Stimulated activated CD8-positive, alpha-beta memory T cell treated with anti-CD3 and anti-CD28 coated beads, Interleukin-7, amount 100 ng/mL, for 4 hours (primary cell): ENCODE data around the gene ITGB2.
A peak's percentile ranks its signal among the peaks of the same experiment; 100 is the strongest.
"Not testable (repeated sequence)": the region's sequence is repeated elsewhere in the genome, so short reads cannot be mapped to it uniquely, and the experiment has no call there.

Experiments
- DNase-seq, 2 donors: peaks; one replicate each; pipeline ENCODE4 v3.0.0-alpha.2; 2020; ENCODE audit warnings: low read depth in 2 of 2

ITGB2 gene

GRCh38 chr21:44940116-44940631, 19.5 kb upstream of the ITGB2 start:
- no peak for DNase-seq

- peak; percentile 41 to 78 for DNase-seq
Measured at GRCh38 chr21:44939532-44940115, 18.9 kb upstream of the ITGB2 start, which contains the start of gene SLX9. Gene SLX9 (plus strand): TSS chr21:44940029. CDS start chr21:44940058, 29 bp downstream.

- DNase-seq: no peak
Measured at GRCh38 chr21:44938772-44939531, 18.3 kb upstream of the ITGB2 start.

DNA sequence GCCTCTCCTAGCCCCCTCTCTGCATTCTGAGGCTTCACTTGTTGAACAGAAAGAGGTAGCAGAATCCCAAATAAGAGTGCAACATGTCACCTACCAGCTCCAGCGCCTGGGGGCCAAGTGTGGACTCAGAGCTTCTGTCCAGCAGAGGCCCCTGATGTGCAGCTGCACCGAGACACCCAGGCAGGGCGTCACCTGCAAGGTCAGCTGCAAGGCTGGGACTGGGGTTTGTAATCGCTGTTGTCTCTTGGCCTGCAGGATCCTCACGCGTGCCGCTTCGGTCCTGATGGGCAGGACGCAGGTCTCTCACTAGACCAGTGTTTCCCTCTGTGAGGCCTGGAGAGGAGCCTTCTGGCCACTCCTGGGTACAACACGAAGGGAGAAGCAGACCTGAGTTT, 14.8 kb upstream of the ITGB2 start:
- DNase-seq: no peak

DNA sequence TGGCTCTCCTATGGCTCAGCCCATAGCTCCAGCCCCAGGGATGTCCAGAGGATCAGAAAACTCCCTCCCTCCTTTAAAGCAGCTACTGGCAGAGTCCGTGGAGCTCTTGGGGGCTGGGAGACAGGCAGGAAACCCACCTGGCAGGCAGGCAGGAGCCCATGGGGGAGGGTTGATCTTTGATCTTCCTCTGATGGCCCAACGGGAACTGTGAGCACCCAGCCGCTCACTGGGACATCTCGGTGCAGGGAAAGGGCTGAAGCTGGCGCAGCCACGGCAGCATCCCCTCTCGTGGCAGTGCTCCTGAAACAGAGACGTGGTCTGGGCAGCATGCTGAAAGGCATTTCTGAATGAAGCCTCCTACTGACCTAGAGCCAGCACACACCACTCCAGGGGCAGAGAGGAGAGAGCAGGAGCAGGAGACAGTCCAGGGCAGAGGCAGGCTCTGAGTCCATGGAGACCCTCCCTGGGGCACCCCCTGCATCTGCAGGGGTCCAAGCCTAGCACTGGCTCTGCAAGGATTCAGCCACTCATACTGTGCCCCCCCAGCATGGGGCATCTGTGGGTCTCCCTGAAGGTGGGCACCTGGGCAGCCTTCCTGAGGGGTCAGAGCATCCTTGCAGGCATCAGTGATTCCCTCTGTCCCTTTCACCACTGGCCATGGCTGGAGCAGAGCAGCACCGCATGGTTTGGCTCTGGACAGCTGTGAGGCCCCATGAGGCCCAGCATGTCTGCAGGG, 14.3 kb upstream of the ITGB2 start:
- DNase-seq: no peak

DNA sequence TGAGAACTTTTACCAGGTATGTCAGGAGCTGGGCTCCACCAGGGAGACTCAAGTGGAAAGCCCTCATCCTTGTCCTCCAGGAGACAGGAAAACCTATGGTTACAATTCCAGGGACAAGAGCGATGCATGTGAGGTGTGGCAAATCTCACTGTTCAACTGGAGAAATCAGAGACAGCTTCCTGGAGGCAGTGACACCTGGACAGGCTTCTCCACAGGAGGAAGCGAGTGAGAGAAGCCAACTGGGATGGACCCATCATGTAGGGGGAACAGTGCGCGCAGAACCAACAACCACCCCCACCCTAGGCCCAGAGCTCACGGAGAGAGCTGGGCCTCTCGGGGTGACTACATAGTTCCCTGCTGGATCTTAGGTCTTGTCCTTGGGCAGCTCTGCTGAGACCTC, 13.6 kb upstream of the ITGB2 start:
- DNase-seq: no peak

DNA sequence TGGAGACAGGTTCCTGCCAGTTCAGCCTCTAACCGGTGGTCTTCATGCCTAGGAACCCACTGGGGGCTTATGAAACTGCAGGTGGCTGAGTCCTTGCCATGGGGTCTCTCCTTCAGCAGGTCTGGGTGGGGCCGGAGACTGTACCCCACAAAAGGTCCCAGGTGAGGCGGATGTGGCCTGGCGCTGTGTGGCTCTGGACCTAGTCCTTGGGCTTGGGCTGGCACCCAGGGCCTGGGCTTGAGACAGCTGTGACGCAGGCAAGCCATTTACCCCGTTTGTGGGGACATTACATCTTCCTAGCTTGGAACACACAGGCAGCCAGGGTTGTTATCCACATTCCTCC, 13.2 kb upstream of the ITGB2 start:
- DNase-seq: no peak

DNA sequence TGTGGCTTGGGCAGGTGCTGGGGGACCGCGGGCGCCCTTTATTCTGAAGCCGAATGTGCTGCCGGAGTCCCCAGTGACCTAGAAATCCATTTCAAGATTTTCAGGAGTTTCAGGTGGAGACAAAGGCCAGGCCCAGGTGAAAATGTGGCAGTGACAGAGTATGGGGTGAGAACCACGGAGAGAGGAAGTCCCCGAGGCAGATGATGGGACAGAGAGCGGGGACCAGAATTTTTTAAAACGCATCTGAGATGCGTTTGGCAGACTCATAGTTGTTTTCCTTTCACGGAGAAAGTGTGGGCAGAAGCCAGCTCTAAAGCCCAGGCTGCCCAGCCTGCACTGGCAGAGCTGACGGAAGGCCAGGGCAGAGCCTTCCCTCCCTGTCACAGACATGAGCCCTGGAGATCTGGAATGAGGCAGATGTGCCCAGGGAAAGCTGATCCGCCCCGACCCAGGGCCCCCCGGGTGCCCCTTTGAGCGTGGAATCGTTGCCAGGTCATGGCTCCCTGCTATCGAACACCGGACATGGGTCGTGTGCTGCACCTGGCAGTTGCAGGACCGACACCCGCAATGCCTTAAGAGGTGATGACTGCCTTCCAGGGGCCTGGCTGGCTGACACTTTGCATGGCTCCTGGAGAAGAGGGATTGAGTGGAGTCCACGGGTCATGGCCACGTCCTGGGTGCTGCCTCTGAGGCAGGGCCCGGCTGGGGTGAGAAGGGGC, 12.7 kb upstream of the ITGB2 start:
- DNase-seq: no peak

DNA sequence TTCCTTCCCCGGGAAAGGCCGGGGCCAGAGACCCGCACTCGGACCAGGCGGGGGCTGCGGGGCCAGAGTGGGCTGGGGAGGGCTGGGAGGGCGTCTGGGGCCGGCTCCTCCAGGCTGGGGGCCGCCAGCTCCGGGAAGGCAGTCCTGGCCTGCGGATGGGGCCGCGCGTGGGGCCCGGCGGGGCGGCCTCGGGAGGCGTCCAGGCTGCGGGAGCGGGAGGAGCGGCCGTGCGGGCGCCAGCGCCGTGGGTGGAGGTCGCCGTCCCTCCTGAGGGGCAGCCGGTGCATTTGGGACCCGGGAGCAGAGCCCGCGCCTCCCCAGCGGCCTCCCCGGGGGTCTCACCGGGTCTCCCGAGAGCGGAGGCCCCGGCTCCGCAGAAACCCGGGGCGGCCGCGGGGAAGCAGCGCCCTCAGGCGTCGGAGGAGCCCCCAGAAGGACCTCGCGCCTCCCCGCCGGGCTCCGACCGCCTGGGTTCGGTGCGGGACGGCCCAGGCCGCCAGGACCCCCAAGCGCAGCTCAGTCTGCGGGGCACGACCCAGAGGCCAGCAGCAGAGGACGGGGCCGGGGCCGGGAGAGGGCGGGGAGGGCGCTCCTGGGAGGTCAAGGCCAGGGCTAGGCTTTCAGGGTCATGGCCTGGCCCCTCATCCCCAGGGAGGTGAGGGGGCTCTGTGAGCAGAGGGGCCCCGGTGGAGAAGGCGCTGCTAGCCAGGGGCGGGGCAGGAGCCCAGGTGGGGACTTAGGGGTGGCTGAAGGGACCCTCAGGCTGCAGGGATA, 11.9 kb upstream of the ITGB2 start:
- DNase-seq: peak in 1 of 2 donors; percentile 66

DNA sequence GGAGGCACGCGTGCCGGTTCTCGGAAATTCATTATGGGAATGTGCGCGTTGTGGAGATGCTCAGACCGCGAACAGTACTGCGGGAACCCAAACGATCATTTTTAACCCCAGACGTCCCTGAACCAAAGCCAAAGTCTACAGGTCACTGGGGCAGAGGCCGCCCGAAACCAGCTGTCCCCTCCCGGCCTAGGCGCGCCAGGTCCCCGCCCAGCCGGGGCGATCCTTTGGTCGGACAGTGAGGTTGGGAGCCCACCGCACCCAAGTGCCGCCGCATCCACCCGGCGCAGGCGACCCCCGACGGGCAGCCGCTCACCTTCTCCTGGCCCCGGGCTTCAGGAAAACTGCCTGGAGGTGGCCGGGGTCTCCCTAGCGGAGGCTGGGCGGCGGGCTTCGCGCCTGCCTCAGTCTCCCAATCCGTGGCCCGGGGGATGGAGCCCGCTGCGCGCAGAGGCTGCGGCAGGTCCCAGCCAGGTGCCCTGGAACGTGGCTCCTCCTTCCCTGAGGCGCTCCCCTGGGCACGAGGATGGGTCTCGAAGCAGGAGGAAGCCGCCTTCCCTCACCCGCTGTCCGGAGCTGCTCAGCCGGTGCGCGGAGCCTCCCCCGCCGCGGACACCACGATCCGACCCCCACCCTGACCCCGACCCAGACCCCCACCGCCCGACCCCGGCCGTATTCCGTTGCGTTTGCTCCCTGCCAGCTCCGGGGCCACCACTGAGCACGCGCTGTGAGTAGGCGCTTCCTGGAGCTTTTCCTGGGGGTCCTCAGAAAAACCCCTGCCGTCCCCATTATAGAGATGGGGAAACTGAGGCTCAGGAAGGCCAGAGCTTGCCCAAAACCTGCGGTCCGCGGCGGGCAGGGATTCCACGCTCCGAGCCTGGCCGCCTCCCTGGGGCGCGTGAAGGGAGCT, 11.1 kb upstream of the ITGB2 start:
- no peak for DNase-seq

- DNase-seq: no peak
Measured at GRCh38 chr21:44931137-44931500, 10.4 kb upstream of the ITGB2 start.

DNA sequence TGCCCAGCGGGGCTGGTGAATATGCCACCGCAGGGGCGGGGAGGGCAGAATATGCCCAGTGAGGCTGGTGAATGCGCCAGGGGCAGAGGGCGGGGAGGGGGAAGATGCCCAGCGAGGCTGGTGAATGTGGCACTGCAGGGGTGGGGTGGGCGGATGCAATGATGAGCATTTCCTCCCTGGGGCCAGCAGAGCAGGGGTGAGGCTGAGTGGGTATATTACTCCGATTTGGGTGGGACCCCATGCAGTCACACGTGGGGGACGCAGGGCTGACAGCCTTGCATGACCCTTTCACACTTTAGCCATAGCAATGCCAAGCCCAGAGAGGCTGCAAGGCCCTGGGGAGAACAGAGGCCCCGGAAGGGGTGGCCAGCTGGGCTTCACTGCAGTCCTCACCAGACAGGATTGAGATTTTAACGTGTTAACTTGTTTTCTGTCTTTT, 9.9 kb upstream of the ITGB2 start:
- DNase-seq: peak; percentile 59 to 69

DNA sequence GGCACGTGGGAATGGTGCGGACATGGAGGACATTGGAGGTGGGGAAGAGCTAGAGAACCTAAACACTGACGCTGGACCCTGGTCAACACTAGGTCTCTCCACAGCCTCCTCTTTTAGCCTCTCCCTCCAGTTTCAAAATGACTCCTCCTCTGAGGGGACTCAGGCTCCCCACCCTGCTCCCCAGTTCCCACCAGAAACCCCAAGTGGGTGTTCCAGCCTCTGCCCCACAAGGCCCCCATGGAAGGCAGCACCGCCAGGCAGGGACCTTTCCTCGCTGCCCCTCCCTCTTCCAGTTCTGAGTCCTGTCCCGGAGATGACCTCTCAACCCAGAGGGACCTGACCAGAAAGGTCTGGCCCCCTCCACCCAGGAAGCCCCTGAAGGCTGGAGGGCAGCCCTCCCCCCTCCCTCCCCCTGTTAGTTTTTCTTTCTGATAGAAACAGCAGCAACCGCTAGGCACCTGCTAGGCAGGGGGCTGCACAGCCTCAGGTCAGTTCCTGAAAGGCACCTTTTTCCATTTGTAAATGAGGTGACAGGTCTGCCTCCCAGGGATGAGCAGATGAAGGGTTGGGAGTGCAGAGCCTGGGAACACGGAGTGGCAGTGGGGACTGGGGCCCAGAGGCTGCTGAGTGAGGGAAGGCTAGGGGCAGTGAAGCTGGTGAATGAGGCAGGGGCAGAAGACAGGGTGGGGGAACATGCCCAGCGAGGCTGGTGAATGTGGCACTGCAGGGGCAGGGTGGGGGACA, 9.3 kb upstream of the ITGB2 start:
- DNase-seq: no peak

GRCh38 chr21:44929242-44929798, 8.6 kb upstream of the ITGB2 start:
- no peak for DNase-seq

DNA sequence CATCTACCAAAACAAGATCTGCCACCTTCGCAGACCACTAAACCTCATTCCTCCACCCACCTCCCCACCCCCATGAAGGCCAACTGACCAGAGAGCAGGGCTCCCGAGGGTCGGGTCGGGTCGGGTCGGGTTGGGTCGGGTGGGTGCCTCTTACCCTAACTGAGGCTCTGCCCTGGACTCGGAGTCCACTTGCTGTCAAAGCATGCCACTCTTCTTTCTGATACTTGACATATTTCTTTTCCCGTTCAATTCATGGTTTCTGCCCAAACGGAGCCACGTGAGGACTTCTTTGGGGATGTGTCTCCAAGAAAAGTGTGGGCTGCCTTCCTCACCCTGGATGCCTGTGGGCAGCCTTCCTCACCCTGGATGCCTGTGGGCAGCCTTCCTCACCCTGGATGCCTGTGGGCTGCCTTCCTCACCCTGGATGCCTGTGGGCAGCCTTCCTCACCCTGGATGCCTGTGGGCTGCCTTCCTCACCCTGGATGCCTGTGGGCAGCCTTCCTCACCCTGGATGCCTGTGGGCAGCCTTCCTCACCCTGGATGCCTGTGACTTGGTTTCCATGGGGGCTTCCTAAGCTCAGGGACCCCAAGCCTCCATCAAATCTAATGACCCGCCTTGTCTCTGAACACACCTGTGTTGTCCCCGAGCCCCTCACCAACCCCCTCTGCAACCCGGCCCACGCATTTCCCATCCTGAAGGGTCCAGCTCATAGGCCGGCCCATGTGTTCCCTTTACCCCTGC, 8.0 kb upstream of the ITGB2 start:
- not testable (repeated sequence) for DNase-seq

GRCh38 chr21:44927587-44928461, 7.1 kb upstream of the ITGB2 start:
- DNase-seq: peak; percentile 94 to 95

- no peak for DNase-seq
Measured at GRCh38 chr21:44927259-44927586, 6.5 kb upstream of the ITGB2 start.
